Measurements from ENCODE around the gene RHOT2.

The RHOT2 gene

DNA sequence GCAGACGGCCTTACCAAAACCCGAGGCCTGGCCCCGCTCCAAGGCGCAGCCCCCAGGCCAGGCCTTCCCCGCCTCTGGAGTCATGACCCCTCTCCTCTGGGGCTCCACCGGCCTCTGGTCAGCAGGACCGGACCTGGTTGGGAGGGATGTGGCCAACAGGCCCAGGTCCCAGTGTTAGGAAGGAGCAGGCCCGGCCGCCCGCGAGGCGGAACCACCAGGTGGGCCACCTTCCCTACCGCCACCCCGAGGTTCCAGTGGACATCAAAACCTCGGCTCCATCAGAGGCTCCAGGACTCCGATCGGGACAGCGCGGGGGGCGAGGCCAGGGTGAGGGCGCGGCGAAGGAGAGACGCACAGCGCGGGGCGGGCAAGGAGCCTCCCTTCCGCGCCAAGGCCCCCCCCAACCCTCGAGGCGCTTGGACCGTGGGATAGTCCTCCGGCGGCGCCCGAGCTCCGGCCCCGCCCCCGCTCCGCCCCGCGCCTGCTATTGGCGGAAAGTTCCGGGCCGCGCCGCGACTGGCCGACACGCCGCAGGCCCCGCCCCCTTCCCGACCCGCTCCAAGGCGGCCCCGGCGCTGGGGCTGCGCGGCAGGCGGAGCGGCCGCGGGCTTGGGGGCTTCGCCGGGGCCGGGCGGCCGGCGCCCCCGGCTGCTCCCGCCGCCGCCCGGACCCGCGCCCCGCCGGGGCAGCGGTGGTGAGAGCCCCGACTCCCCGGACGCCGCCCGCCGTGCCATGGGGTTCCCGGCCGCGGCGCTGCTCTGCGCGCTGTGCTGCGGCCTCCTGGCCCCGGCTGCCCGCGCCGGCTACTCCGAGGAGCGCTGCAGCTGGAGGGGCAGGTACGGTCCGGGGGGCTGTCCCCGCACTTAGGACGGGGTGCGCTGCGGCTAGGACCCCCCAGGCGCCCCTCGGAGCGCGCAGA lies 46.9 kb downstream of the RHOT2 start, which contains the start of gene METRN:
TSS of gene METRN (plus strand) at position 561 of the 919 bp plus-strand sequence. CDS start at position 733, 172 bp downstream.
- DNase-seq (ENCODE audit: low read depth in 2 of 2): peak; percentile 63 to 87

GRCh38 chr16:715477-716199 lies 47.7 kb downstream of the RHOT2 start:
- no peak for DNase-seq (ENCODE audit: low read depth in 2 of 2)

GRCh38 chr16:716200-716568 lies 48.3 kb downstream of the RHOT2 start:
- no peak for DNase-seq (ENCODE audit: low read depth in 2 of 2)

- DNase-seq (ENCODE audit: low read depth in 2 of 2): no peak
Measured at GRCh38 chr16:716768-717325, 48.9 kb downstream of the RHOT2 start.

- DNase-seq (ENCODE audit: low read depth in 2 of 2): no peak
Measured at GRCh38 chr16:717450-718245, 49.7 kb downstream of the RHOT2 start.

DNA sequence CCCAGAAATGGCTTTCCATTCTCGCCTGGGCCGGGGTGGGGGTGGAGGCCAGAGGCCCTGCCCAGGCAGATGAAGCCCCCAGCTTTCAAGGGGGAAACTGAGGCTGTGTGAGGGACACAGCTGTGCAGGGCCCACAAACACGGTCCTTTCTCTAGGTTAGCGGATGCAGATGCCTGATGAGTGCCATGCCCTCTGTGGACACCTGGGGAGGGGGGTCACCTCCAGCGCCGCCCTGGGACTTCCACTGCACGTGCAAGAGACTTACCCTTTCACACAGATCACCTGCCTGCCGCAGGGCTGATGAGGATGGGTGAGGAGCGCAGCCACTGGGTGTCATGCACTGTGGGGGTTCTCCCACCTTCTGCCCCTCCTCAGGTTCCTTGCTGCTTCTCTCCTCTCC lies 50.5 kb downstream of the RHOT2 start:
- DNase-seq (ENCODE audit: low read depth in 2 of 2): no peak

- no peak for DNase-seq (ENCODE audit: low read depth in 2 of 2)
Measured at GRCh38 chr16:718922-719321, 51.0 kb downstream of the RHOT2 start.

- DNase-seq (ENCODE audit: low read depth in 2 of 2): no peak
Measured at GRCh38 chr16:719815-720446, 52.0 kb downstream of the RHOT2 start.

DNA sequence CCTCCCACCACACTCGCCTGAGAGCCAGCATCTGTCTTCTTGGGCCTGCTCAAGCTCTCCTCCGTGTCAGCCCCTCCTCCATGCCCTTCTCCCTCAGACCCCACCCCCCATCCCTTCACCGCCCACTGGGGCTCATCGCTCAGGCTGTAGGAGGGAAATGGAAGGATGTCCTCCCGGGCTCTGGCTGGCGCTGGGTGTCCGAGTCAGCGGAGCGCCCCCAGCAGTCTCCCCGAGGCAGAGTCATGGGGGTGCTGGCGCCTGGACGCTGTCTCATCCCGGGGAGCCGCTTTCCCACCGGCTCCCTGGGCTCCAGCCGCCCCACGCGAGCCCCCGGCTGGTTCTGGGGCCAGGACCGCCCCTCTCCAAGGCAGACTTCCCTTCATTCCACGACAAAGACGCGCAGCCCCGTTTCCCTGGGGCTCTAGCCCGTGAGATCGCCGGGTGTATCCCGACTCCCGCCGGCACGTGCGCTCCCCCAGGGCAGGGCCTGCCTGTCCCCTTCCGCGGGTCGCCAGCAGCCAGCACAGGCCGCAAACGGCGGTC lies 52.6 kb downstream of the RHOT2 start:
- DNase-seq (ENCODE audit: low read depth in 2 of 2): peak in 1 of 2 donors; percentile 40

DNA sequence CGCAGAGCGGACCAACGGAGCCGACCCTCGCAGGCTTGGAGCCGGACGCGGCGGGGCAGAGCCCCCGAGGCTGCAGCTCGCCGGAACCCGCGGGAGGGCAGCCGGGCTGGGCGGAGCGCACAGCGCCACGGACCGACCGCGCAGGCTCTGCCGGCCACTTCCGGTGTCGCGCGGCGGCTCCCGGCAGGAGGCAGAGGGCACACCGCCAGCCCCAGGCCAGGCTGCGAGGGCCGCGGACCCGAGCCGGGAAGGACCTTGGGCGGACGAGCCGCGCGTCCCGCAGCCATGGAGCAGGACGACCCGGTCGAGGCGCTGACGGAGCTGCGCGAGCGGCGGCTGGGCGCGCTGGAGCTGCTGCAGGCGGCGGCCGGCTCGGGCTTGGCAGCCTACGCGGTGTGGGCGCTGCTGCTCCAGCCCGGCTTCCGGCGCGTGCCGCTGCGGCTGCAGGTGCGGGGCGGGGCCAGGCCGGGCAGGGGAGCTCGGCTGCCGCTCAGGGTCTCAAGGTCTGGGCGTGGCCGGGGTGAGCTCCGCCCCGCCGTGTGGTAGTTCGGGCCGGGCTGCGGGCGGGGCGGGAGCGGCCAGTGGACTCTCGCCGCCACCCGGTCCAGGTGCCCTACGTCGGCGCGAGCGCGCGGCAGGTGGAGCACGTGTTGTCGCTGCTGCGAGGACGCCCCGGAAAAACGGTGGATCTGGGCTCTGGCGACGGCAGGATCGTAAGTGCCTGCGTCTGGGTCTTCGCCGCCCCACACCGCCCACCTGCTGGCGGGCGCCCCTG lies 53.2 kb downstream of the RHOT2 start, which contains the start of gene ANTKMT:
TSS of gene ANTKMT (plus strand) at position 157 of the 775 bp plus-strand sequence. CDS start at position 286, 129 bp downstream.
- DNase-seq (ENCODE audit: low read depth in 2 of 2): peak in 1 of 2 donors; percentile 73

DNA sequence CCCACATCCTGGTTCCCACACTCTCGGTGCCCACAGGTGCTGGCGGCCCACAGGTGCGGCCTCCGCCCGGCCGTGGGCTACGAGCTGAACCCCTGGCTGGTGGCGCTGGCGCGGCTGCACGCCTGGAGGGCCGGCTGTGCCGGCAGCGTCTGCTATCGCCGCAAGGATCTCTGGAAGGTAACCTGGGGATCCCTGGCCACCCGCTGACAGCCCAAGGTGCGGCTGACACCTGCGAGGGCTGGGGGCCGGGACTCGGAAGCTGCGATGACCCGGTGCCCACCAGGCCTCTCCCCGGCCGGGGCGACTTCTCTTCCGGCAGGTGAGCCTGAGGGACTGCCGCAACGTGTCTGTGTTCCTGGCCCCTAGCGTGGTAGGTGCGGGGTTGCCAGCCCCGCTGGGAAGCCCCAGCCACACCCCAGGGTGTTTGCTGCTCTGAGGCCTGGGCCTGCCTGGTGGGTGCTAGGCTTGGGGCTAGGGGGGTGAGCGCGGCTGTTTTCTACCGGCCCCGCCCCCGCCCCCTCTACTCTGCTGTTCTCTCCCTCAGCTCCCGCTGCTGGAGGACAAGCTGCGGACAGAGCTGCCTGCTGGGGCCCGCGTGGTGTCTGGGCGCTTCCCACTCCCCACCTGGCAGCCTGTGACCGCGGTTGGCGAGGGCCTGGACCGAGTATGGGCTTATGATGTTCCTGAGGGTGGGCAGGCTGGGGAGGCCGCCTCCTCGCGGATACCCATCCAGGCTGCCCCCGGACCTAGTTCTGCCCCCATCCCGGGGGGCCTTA lies 54.0 kb downstream of the RHOT2 start:
- no peak for DNase-seq (ENCODE audit: low read depth in 2 of 2)

DNA sequence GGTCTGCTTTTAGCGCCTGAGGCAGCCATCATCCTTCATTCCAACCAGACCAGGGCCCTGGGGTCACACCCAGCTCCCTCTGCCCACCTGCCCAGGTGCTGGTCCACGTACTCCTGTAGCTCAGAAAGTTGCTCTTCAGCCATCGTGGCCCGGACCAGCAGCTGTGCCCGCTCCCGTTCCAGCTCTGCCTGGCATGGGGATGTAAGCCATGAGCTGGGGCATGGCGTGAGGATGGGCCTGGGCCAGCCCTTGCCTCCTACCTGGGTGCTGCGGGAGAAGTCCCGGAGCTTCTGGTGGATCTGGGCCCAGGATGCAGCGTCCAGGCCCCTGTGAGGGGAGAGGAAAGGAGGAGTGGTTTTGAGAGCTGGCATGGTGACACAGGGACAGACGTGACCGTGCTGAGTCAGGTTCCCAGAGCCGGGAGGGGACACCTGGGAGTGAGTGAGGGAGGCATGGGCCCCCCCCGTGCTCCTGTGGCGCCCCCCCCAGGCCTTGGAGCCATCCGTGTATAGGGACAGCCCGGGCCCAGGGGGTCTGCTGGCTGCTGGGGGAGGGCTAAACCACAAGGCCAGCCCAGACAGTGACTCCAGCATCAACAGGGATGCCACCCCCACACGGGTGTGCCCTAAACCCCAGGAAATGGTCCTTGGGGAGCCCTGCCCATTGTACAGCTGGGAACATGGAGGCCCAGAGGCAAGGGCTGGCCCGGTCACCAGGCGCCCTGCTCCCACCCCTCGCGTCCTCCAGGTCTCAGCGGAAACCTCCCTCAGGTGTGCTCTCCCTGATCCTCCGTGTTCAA lies 55.1 kb downstream of the RHOT2 start:
- no peak for DNase-seq (ENCODE audit: low read depth in 2 of 2)

DNA sequence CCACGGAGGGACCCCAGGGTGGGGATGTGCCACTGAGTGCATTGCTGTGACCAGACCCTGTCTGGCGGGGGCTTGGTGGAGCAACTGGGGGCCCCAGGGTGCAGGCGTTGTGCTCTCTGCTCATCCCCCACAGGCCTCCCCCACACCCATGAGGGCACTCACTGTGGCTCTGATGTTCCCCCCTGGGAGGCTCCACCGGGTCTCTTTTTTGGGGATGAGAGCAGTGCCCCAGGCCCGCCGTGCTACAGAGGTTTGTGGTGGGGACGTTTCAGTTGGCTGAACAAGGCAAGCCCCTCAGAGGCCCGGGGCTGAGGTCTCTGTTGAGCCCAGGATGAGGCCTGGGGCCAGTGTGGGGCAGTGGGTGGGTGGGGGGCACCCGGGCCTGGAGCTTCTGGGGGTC lies 55.8 kb downstream of the RHOT2 start:
- no peak for DNase-seq (ENCODE audit: low read depth in 2 of 2)
